GM12892 (cell line): ENCODE measurements around the gene ITPR1.

Experiments
- POLR2A ChIP-seq: IDR thresholded peaks from 2 replicates; pipeline ENCODE4 v1.6.1; 2011; ENCODE audit warnings: low read depth, low read length, control low read depth
- POLR2AphosphoS5 ChIP-seq: IDR thresholded peaks from 2 replicates; pipeline ENCODE4 v1.6.1; 2011; ENCODE audit warnings: low read depth, low read length, control low read depth
- TAF1 ChIP-seq: IDR thresholded peaks from 2 replicates; pipeline ENCODE4 v1.6.1; 2011; ENCODE audit warnings: low read depth, mild to moderate bottlenecking, control low read depth, low read length, borderline replicate concordance

GRCh38 chr3:4688411-4688810 lies 195.3 kb downstream of the ITPR1 start:
- TF ChIP-seq POLR2A (no peak), POLR2AphosphoS5 (no peak), TAF1 (no peak)
